Measurements from ENCODE around the gene DOCK2. TPM values are rescaled to one million over a fixed set of nuclear protein-coding genes. Genes with fewer than 3 reads are reported as not detected.
A peak's percentile ranks its signal among the peaks of the same experiment; 100 is the strongest.

DOCK2 gene
- total RNA-seq, 2 experiments from 2014 or later, result 161 to 205 TPM

DNA sequence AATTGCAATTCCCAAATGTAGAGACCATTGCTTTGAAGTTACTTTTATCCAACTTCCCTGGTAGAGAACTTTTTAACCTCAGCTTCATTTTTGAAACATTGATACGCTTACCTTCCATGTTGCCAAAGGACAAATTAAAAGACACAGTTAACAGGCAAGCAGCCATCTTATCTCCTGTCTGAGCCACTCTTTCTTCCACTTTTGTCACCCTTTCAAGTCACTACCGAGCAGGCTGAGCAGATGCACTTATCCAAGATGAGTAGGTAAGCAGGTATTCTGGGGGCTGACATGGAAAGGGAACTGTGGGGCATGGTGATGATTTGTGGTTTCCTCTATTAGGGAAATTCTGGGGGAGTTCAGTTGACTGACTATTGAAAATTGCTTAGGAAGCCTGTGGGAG, 66.7 kb downstream of the DOCK2 start:
- peak overlapping the region; percentile 25; the same call in 1 of the 2 replicates for H3K4me2 ChIP-seq (ENCODE audit: low read length)
- peaks cover 3% of the 10 kb centered on the region; the same call in 1 of the 2 replicates for H3K79me2 ChIP-seq (ENCODE audit: insufficient read depth, low read depth, low read length)
- TSS peak; percentile 27 for BruUV-seq (replicated peaks)
- H3K9me3 ChIP-seq (ENCODE audit: low read length), result no peaks in the 10 kb centered on the region
- no peaks in the 10 kb centered on the region for H4K20me1 ChIP-seq (ENCODE audit: insufficient read depth, low read length)
- peaks cover 96% of the 10 kb centered on the region for H3K36me3 ChIP-seq (ENCODE audit: insufficient read depth, low read length)
- intact Hi-C loops (cut with micrococcal nuclease; ENCODE audit: unreplicated experiment), result no loop called here
- no peaks in the 10 kb centered on the region for H3K9me2 ChIP-seq (ENCODE audit: insufficient read depth, low read length)
- H2AFZ ChIP-seq (ENCODE audit: low read length), result no peak overlapping the region
- no peak for DNase-seq (ENCODE audit: low spot score)
- TF ChIP-seq, protein P1, sequence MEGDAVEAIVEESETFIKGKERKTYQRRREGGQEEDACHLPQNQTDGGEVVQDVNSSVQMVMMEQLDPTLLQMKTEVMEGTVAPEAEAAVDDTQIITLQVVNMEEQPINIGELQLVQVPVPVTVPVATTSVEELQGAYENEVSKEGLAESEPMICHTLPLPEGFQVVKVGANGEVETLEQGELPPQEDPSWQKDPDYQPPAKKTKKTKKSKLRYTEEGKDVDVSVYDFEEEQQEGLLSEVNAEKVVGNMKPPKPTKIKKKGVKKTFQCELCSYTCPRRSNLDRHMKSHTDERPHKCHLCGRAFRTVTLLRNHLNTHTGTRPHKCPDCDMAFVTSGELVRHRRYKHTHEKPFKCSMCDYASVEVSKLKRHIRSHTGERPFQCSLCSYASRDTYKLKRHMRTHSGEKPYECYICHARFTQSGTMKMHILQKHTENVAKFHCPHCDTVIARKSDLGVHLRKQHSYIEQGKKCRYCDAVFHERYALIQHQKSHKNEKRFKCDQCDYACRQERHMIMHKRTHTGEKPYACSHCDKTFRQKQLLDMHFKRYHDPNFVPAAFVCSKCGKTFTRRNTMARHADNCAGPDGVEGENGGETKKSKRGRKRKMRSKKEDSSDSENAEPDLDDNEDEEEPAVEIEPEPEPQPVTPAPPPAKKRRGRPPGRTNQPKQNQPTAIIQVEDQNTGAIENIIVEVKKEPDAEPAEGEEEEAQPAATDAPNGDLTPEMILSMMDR (conservative IDR thresholded peaks at IDR 0.05; ENCODE audit: low read length), result no peak
- TF ChIP-seq EZH2phosphoT487 (IDR thresholded peaks at IDR 0.05; ENCODE audit: borderline replicate concordance, low read depth, low read length), result no peak
- POLR2A ChIA-PET, result no interaction called here
- CTCF ChIA-PET (ENCODE audit: unreplicated experiment), result no interaction called here
- peak overlapping the region; percentile 86 for H3K27ac ChIP-seq (ENCODE audit: low read depth, low read length, poor library complexity, severe bottlenecking)
- H3K4me3 ChIP-seq (ENCODE audit: low read depth, low read length, poor library complexity, severe bottlenecking), result no peak overlapping the region
- peaks cover 52% of the 10 kb centered on the region for H3K4me1 ChIP-seq (ENCODE audit: insufficient read depth, low read length, poor library complexity, severe bottlenecking)

DNA sequence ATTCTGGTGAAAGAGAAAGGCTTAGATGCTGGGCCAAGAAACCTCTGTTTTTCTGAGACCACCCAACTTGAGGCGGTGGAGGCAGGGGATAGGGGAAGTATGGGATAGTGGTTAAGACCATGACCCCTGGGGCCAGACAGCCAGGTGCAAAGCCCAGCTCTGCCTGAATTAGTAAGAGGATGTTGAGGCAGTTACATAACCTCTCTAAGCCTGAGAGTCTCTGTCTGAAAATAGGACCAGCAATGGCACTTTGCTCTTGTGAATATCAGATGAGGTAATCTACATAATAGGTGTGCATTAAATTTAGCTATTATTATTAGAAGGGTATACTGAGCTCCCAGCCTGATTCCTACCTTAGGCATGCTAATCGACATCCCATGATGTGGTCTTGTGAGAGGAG, 68.2 kb downstream of the DOCK2 start:
- POLR2A ChIA-PET, result interaction anchor here (0.7 to 2.0 kb wide), 3 partner anchors 12 to 70 kb away, joined by 4 to 5 read pairs (median 5); no protein-coding TSS in a partner anchor
- peak; percentile 84 for DNase-seq (ENCODE audit: low spot score)

DNA sequence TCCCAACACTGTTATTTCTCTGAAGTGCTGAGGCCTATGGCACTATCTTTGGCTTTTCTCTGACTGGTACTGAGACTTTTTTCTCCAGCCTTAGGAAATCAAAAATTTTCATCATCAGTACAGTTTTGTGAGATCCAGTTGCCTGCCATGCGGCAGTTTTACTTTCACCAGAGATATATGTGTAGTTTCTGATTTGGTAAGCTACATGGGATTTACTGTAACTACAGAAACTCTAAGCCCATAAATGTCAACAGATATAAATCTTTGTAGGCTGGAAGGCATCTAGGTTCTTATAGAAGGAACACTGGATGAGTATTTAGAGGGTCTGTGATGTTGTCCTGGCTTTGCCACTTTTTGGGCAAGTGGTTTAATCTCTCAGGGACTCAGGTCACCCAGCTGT, 69.0 kb downstream of the DOCK2 start:
- no peaks in the 10 kb centered on the region for H3K9me2 ChIP-seq (ENCODE audit: insufficient read depth, low read length)
- H3K4me2 ChIP-seq (ENCODE audit: low read length), result peak overlapping the region; percentile 50
- H3K4me1 ChIP-seq (ENCODE audit: insufficient read depth, low read length, poor library complexity, severe bottlenecking), result peaks cover 63% of the 10 kb centered on the region
- no peak for DNase-seq (ENCODE audit: low spot score)
- intact Hi-C loops (cut with micrococcal nuclease; ENCODE audit: unreplicated experiment), result no loop called here
- H3K79me2 ChIP-seq (ENCODE audit: insufficient read depth, low read depth, low read length), result peaks cover 3% of the 10 kb centered on the region; the same call in 1 of the 2 replicates
- no peaks in the 10 kb centered on the region for H4K20me1 ChIP-seq (ENCODE audit: insufficient read depth, low read length)
- POLR2A ChIA-PET, result interaction anchor here (0.7 to 2.0 kb wide), 3 partner anchors 11 to 123 kb away, joined by 3 to 5 read pairs (median 5); partner anchors contain the start of gene SPDL1
- no peak overlapping the region for H3K4me3 ChIP-seq (ENCODE audit: low read depth, low read length, poor library complexity, severe bottlenecking)
- no TSS peak for BruUV-seq (replicated peaks)
- peak overlapping the region; percentile 86 for H3K27ac ChIP-seq (ENCODE audit: low read depth, low read length, poor library complexity, severe bottlenecking)
- peaks cover 98% of the 10 kb centered on the region for H3K36me3 ChIP-seq (ENCODE audit: insufficient read depth, low read length)
- CTCF ChIA-PET (ENCODE audit: unreplicated experiment), result interaction anchor here (1.0 kb wide), 1 partner anchor 15 kb away, joined by 4 read pairs; no protein-coding TSS in a partner anchor
- TF ChIP-seq, protein P1 (conservative IDR thresholded peaks at IDR 0.05; ENCODE audit: low read length), result no peak
- TF ChIP-seq EZH2phosphoT487 (IDR thresholded peaks at IDR 0.05; ENCODE audit: borderline replicate concordance, low read depth, low read length), result no peak
- no peaks in the 10 kb centered on the region for H3K9me3 ChIP-seq (ENCODE audit: low read length)
- H2AFZ ChIP-seq (ENCODE audit: low read length), result no peak overlapping the region

More for the DNA sequence above, 68.2 kb downstream of the DOCK2 start:
- Histone ChIP-seq H3K9me3 (ENCODE audit: low read length) (no peaks in the 10 kb centered on the region), H4K20me1 (ENCODE audit: insufficient read depth, low read length) (no peaks in the 10 kb centered on the region), H3K79me2 (ENCODE audit: insufficient read depth, low read depth, low read length) (peaks cover 3% of the 10 kb centered on the region; the same call in 1 of the 2 replicates), H3K9me2 (ENCODE audit: insufficient read depth, low read length) (no peaks in the 10 kb centered on the region), H3K27ac (ENCODE audit: low read depth, low read length, poor library complexity, severe bottlenecking) (peak overlapping the region; percentile 86), H3K4me3 (ENCODE audit: low read depth, low read length, poor library complexity, severe bottlenecking) (peak overlapping the region; percentile 44), H3K36me3 (ENCODE audit: insufficient read depth, low read length) (peaks cover 96% of the 10 kb centered on the region), H3K4me1 (ENCODE audit: insufficient read depth, low read length, poor library complexity, severe bottlenecking) (peaks cover 63% of the 10 kb centered on the region), H3K4me2 (ENCODE audit: low read length) (peak overlapping the region; percentile 50), H2AFZ (ENCODE audit: low read length) (no peak overlapping the region)
- intact Hi-C loops (cut with micrococcal nuclease; ENCODE audit: unreplicated experiment), result no loop called here
- no TSS peak for BruUV-seq (replicated peaks)
- CTCF ChIA-PET (ENCODE audit: unreplicated experiment), result no interaction called here
- TF ChIP-seq EZH2phosphoT487 (IDR thresholded peaks at IDR 0.05; ENCODE audit: borderline replicate concordance, low read depth, low read length), result no peak
- TF ChIP-seq, protein P1 (conservative IDR thresholded peaks at IDR 0.05; ENCODE audit: low read length), result no peak

Measured in OCI-LY7 (cell line).